ENCODE measurements around the gene TNRC6A.
"Not testable (repeated sequence)": the region's sequence is repeated elsewhere in the genome, so short reads cannot be mapped to it uniquely, and the experiment has no call there.

The TNRC6A gene

DNA sequence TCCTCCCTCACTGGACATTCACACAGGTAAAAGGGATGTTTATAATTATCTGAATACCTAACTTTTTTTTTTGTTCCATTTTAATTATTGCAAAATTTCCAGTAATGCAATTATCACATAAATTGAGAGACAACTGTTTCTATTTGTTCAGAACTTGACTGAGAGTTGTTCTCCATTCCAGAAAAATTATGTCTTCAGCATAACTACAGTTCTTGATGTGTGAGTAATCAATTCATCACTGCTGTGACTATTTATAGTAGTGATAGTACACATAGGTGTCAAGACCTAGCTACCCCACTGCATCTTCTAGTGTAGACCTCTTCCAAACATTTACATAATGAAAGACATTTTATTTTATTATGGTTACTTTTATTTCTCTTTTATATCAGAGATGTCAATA is 5.8 kb upstream of the TNRC6A start:
- in situ Hi-C loops (cut with MboI; ENCODE audit: low sequenced_read_pairs): no loop called here

DNA sequence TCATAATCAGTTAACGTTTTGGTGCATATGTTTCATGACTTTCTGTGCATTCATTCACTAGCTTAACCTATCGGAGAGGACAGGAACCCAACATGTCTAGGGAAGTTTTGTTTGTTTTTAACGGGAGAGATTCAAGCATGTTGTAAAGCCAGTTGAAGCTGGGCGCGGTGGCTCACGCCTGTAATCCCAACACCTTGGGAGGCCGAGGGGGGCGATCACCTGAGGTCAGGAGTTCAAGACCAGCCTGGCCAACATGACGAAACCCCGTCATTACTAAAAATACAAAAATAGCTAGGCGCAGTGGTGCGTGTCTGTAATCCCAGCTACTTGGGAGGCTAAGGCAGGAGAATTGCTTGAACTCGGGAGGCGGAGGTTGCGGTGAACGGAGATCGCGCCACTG is 1.4 kb upstream of the TNRC6A start:
- in situ Hi-C loops (cut with MboI; ENCODE audit: low sequenced_read_pairs): no loop called here

DNA sequence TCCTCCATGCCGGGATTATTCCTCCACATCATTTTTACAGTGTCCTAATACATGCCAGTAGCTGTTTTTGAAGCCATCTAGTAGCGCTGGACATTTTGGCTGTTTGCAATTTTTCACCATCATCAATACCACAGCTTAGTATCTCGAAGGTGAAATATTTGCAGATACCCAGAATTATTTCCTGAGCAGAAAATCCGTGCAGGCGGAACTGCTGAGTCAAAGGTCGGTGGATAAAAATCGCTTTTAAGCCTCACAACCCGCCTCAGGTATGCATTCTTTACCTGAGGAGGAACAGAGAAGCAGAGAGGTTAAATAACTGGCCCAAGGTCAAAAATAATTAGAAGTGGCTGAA is 584 bp upstream of the TNRC6A start:
- in situ Hi-C loops (cut with MboI; ENCODE audit: low sequenced_read_pairs): no loop called here

DNA sequence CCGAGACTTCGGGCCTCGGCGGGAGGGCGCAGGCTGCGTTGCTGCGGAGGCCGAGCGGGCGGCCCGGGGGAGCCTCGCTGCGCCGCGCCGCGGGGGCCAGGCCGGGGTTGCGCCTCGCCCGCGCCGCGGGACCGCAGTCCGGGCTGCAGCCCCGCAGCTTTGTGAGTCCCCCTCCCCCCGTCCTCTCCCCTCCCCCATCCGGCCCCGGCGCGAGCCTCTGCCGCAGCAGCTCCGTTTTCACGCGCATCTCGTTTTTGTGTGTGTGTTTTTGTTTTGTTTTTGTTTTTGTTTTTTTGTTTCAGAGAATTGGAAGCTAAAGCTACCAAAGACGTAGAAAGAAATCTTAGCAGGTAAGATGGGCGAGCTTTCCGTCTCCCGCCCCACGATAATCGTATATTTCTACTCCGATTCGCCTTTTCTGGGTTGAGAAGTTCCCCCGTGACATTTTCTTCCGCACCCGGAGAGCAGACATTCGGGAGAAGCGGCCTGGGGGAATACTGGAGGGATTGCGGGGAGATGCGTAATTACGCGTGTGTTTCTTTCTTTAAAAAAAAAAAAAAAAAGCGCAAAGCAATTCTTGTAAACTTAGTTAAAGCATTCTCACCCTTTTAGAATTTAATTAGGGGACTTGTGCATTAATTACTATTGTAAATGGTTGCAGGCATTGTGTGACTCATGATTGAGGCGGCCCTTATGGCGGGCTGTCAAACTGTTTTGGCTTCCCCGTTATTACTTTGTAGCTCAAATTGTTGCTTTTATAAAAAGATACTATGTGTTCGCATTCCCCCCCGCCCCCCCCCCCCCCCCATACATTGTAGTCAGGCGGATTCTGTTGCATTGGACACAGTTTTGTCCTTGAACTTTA is 732 bp downstream of the TNRC6A start:
- in situ Hi-C loops (cut with MboI; ENCODE audit: low sequenced_read_pairs): no loop called here

DNA sequence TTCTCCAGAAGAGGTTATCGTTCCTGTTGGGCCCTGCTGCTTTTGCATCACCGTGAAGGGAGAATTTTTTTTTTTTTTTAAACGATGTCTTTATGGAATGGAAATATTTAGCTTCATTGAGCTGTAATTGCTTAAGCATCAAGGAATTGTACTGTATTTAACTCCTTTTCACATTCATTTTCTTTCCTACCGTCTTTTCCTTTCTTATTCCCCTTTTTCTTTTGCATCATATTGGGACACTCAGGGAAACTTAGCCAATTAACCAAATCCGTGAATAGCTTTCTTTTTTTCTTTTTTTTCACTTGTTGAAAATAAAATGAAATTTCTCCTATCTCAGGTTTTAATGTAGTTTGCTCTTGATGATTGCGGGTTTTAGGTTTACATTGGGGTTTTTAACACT is 1.5 kb downstream of the TNRC6A start:
- in situ Hi-C loops (cut with MboI; ENCODE audit: low sequenced_read_pairs): no loop called here

DNA sequence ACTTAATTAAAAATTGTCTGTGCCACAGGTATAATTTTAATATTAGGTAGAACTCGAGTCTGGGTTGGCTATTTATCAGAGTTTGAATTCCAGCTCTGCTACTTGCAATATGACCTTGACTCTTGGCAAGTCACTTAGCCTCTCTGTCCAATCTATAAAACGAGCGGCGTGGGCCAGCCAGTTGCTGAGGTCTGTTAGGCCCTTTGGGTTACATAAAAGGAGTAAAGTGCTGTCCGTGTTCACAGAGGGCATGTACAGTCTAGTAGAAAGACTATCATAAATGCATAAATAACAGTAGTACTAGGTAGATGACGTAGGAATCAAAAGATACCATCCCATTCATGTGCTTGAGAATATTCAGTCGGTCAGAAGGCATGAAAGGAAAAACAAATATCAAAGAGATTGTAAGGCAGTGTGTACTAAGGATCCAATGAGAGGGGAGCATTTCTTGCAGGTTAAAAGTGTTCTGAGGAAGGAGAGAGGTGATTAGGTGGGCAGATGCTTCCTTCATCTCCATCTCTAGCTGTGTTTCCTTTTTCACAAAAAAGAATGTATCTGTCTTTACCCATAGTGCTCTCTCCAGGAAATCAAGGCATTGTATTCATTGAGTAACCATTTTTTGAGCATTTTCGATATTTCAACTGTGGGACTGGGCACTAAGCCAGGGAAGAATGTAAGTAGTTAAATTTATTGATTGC is 2.4 kb downstream of the TNRC6A start:
- in situ Hi-C loops (cut with MboI; ENCODE audit: low sequenced_read_pairs): no loop called here

DNA sequence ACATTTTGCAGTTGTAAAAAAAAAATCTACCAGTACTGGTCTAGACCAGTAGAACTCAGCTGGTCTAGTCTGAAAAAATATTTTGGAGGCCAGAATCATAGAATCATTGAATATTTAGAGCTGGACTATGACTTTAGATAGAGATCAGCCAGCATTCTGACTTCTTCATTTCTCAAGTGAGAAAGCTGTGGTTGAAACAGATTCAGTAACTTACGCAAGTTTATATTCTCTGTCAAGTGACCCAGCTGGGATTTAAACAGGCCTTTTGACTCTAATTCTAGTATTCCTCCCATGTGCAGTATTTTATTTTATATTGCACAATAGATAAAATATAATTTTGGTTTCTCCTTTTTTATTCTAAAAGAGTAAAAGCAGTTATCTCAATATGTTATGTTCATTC is 4.9 kb downstream of the TNRC6A start:
- in situ Hi-C loops (cut with MboI; ENCODE audit: low sequenced_read_pairs): no loop called here

DNA sequence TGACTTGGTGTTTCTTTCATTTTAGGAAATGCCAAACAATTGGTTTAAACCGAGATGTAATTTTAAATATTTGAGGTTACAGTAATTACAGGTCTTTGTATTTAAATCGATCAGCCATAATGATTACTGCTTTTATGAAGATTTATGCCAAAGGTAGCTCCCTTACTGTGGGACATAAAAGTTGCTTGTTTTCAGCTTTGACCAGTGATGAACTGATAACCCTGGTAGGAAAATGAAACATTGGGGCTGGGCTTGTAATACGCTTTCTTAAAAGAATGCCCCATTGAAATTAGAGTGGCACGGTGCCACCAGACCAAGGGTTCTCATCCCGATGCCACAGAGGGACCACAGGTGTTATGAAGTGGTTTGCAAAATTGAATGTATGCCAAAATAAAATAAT is 7.3 kb downstream of the TNRC6A start:
- in situ Hi-C loops (cut with MboI; ENCODE audit: low sequenced_read_pairs): no loop called here

DNA sequence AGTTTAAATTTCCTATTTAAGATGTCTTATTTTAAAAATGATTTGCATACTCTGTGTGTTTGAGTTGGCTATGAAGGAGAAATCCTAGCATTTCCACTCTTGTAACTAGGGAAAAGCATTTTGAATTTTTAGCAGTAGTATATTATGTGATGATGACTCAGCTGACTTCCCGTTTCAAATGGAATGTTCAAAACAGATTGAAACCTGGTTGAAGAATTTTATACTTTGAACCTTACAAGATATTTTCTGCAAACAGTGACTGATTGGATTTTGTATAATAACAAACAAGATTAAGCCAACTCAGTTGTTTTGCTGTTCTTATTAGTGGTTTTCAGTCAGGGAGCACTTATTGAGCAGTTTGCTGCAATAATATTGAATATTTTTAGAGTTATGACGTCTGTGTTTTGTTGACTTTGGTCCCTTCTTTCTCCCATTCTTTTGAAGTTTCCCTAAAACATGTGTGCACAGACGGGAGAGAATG is 8.0 kb downstream of the TNRC6A start:
- in situ Hi-C loops (cut with MboI; ENCODE audit: low sequenced_read_pairs): no loop called here

DNA sequence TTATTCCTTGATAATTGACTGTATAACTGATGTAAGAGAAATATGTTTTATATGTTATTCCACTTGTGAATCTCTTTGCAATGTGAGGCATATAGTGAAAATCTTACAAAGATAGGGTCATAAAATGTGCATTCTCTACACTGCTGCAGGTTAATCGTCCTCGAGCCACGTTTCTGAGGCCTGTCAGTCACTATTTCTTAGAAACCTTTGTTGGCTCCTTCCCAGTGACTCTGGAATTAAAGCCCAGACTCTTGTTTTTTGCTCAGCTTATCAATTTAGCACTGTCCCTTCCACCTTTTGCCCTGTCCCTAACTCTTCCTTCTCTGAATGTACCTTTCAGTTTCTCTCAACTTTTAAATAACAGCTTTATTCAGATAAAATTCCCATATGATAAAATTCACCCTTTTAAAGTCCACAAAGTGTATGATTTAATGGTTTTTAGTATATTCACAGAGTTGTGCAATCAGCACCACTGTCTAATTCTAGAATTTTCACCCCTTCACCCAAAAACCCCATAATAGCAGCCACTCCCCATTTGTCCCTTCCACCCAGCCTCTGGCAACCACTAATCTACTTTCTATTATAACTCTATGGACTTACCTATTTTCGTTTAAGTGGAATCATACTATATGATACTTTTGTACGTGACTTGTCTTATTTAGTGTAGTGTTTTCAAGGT is 8.6 kb downstream of the TNRC6A start:
- in situ Hi-C loops (cut with MboI; ENCODE audit: low sequenced_read_pairs): no loop called here

DNA sequence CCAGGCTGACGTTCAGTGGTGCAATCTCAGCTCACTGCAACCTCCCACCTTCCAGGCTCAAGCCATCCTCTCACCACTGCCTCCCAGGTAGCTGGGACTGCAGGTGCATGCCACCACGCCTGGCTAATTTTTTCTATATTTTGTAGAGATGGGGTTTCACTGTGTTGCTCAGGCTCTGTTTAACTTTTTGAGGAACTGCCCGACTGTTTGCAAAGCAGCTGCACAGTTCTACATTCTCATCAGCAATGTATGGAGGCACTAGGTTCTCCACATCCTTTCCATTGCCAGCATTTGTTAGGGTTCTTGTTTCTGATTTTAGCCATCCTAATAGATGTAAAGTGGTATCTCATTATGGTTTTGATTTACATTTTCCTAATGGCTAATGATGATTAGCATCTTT is 9.4 kb downstream of the TNRC6A start:
- in situ Hi-C loops (cut with MboI; ENCODE audit: low sequenced_read_pairs): no loop called here

DNA sequence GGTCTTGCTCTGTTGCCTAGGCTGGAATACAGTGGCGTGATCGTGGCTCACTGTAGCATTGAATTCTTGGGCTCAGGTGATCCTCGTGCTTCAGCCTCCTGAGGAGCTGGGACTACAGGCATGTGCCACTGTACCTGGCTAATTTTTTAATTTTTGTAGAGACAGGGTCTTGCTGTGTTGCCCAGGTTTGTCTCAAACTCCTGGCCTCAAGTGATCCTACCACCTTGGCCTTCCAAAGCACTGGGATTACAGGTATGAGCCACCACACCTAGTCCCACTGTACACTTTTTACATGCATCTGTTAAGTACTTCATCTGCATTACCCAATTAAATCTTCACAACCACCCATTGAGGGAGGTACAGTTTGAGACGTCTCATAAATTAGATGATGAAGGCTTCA is 12.4 kb downstream of the TNRC6A start:
- in situ Hi-C loops (cut with MboI; ENCODE audit: low sequenced_read_pairs): no loop called here

DNA sequence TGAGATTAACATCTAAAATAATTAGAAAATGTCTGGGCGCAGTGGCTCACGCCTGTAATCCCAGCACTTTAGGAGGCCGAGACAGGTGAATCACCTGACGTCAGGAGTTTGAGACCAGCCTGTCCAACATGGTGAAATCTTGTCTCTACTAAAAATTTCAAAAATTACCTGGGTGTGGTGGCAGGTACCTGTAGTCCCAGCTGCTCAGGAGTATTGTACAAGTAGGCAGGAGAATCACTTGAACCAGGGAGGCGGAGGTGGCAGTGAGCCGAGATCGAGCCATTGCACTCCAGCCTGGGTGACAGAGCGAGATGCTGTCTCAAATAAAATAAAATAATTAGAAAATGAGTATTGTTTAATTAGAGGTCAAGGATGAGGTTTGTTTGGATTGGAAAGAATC is 13.2 kb downstream of the TNRC6A start:
- in situ Hi-C loops (cut with MboI; ENCODE audit: low sequenced_read_pairs): not testable (repeated sequence)

DNA sequence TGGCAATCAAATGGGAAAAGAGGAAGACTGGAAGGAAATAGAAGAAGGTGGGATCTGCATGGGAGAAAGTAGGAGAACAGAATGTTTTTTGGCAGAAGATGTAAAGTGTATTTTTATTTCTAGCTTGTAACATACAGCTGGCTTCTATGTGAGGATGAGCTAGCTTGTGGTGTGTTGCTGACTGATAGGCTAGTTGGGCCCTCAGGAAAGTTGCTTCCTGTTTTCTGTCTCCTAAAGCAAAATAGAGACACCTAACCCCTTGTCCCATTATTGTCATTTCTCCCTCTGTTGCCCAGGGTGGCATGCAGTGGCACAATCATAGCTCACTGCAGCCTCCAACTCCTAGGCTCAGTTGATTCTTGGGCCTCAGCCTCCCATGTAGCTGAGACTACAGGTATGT is 15.9 kb downstream of the TNRC6A start:
- in situ Hi-C loops (cut with MboI; ENCODE audit: low sequenced_read_pairs): no loop called here

DNA sequence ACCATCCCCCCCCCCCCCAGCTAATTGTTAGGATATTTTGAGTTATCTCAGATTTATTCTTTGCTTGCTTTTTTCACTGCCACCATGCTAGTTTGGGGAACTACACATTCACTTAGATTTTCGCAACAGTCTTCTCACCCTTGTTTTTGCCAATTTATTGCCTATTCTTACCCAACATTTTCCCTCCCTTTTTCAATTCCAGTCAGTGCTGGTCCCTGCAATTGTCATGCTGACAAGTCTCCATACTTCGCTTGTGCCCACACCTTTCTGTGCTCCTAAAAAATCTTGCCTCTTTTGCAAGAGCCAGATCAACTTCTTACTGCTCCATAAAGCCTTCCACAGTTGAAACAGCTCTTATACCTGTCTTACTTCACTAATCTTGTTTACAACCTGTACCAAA is 16.3 kb downstream of the TNRC6A start:
- in situ Hi-C loops (cut with MboI; ENCODE audit: low sequenced_read_pairs): no loop called here

DNA sequence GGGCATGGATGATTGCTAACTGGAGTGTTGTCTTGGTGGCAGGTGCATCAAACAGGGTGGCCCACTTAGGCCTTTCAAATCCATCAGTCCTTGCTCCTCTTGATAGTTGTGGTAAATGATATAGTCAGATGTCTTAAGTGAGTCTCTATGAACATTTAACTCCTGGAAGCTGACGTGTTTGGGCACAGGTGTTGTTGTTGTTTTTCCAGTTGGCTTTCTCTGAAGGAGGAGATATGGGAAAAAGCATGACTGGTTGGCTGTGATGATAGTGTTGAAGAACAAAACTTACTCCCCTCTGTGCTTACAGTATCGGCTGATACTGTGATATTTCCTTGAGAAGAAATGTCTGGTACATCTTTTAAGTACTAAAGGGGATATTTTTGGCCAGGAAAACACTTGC is 18.0 kb downstream of the TNRC6A start:
- in situ Hi-C loops (cut with MboI; ENCODE audit: low sequenced_read_pairs): no loop called here

DNA sequence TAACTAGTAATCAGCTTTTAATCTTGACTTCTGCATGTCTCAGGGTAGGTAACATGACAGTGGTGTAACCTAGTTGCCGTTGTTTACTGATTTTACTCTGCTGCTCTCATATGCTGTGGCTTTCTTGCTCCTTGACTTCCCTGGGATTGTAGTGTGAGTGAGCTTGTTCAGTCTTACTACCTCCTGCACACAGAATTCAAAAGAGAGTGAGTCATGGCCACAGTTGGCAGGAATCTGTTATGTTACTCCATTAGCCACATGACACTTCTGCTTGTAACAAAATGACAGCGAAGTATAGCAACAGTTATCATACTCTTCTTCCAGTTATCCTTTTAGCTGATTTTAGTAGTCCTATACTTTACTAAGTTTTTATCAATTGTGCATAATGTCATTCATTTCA is 18.8 kb downstream of the TNRC6A start:
- in situ Hi-C loops (cut with MboI; ENCODE audit: low sequenced_read_pairs): no loop called here

DNA sequence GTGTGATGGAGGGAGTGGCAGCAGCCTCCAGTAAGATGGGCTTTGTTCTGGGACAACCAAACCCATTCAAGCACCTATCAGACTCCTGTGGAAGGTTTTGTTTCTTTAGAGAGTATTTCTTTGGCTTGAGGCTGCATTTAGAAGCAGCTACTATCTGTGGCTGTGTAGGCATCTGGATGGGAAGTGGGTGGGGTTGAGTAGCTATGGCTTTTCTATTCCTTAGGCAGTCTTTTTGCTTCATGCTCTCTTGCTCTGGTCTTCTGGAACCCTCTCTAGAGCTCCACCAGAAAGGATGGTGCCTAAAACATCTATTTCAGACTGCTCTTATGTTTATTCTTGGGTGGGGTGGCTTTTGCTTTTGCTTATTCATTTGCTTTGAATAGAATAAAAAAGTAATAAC is 19.9 kb downstream of the TNRC6A start:
- in situ Hi-C loops (cut with MboI; ENCODE audit: low sequenced_read_pairs): no loop called here

DNA sequence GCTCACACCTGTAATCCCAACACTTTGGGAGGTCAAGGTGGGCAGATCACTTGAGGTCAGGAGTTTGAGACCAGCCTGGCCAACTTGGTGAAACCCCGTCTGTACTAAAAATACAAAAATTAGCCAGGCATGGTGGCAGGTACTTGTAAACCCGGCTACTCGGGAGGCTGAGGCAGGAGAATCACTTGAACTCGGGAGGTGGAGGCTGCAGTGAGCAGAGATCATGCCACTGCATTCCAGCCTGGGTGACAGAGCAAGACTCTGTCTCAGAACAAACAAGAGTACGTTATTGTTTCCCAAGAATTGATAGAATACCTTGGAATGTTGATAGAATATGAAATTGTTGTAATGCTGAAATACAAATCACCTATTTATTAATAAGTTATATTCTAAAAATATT is 20.4 kb downstream of the TNRC6A start:
- in situ Hi-C loops (cut with MboI; ENCODE audit: low sequenced_read_pairs): not testable (repeated sequence)

DNA sequence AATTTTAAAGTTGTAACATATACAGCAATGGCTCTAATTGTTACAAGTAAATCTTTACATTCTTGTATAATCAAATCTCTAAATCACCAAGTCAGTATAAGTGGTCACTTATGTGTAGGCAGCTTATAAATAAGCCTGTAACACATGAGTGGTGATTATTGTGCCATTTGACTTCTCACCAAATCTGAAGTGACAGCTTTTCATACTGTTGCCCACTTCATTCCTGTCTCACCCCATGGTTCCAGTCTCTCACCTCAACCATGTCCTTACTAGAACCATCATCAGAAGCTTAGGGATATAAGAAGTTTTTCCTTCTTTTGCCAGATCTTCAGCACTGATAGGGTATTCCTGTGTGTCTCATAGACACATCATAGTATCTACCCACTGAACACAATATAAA is 23.5 kb downstream of the TNRC6A start:
- in situ Hi-C loops (cut with MboI; ENCODE audit: low sequenced_read_pairs): no loop called here

DNA sequence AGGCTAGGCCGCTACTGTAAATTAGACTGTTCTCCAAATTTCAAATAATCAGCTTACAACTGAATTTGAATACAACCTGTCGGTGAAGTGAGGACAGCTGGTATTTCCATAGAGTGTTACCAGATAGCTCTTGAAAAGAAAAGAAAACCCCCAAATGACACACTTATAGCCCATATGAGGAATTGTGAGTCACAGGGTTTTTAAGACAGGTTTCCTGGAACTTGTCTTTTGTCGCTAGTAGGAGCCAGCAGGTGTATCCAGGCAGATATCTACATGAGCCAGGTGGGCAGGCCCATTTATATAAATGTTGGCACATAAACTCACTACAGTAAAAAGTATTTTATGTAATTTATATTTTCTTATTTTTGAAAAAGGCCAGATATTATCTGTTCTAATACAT is 24.0 kb downstream of the TNRC6A start:
- in situ Hi-C loops (cut with MboI; ENCODE audit: low sequenced_read_pairs): no loop called here

DNA sequence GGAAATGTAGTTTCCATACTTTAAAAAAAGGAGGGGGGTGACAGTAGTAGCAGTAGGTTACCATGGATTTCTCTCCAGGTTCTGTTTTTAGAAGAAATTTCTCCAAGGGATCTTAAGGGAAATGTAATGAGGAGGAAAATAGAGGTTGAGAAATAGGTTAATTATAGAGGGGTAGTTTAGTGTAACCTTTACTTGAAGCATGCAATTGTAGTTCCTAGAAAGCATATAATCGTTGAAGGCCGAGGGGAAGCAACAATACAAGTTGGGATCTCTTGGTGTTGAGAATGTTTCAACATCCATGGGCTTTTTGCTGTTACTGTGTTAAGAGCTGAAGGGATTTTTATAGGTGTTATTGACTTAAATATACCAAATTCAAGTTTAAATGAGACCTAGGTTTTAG is 25.1 kb downstream of the TNRC6A start:
- in situ Hi-C loops (cut with MboI; ENCODE audit: low sequenced_read_pairs): no loop called here
